ENCODE measurements around the gene RMDN2. TPM values are rescaled to one million over a fixed set of nuclear protein-coding genes. Genes with fewer than 3 reads are reported as not detected.
"Not testable (repeated sequence)": the region's sequence is repeated elsewhere in the genome, so short reads cannot be mapped to it uniquely, and the experiment has no call there.

Gene RMDN2
- total RNA-seq, 1 experiment from 2014 or later: 5.3 TPM

- H3K4me3 ChIP-seq: no peak overlapping the region
- no peaks in the 10 kb centered on the region for H3K27me3 ChIP-seq (ENCODE audit: insufficient read depth, low read depth)
- no peaks in the 10 kb centered on the region for H3K36me3 ChIP-seq (ENCODE audit: low read depth)
- POLR2A ChIA-PET (ENCODE audit: unreplicated experiment): no interaction called here
- H3K79me2 ChIP-seq (ENCODE audit: low read depth): no peaks in the 10 kb centered on the region
- no peaks in the 10 kb centered on the region for H3K9me2 ChIP-seq (ENCODE audit: insufficient read depth)
- no peaks in the 10 kb centered on the region for H3K4me1 ChIP-seq (replicated peaks; ENCODE audit: insufficient read depth)
- H3K9me3 ChIP-seq (ENCODE audit: insufficient read depth, low read depth): no peaks in the 10 kb centered on the region
- no peak overlapping the region for H3K27ac ChIP-seq
- CTCF ChIA-PET: no interaction called here
- intact Hi-C loops (cut with micrococcal nuclease; ENCODE audit: unreplicated experiment): no loop called here
- DNase-seq: no peak
- no peak overlapping the region for H3K4me2 ChIP-seq
- no peak overlapping the region for H2AFZ ChIP-seq
- BruUV-seq (replicated peaks): no TSS peak
- TF ChIP-seq CTCF (conservative IDR thresholded peaks at IDR 0.05) (no peak), EZH2 (IDR thresholded peaks at IDR 0.05; ENCODE audit: low read depth) (no peak)
- no peaks in the 10 kb centered on the region for H3F3A ChIP-seq (ENCODE audit: insufficient read depth, low read depth)
- no peaks in the 10 kb centered on the region for H4K20me1 ChIP-seq (ENCODE audit: insufficient read depth)
Observed at GRCh38 chr2:37947306-37947705, 22.2 kb downstream of the RMDN2 start.

DNA sequence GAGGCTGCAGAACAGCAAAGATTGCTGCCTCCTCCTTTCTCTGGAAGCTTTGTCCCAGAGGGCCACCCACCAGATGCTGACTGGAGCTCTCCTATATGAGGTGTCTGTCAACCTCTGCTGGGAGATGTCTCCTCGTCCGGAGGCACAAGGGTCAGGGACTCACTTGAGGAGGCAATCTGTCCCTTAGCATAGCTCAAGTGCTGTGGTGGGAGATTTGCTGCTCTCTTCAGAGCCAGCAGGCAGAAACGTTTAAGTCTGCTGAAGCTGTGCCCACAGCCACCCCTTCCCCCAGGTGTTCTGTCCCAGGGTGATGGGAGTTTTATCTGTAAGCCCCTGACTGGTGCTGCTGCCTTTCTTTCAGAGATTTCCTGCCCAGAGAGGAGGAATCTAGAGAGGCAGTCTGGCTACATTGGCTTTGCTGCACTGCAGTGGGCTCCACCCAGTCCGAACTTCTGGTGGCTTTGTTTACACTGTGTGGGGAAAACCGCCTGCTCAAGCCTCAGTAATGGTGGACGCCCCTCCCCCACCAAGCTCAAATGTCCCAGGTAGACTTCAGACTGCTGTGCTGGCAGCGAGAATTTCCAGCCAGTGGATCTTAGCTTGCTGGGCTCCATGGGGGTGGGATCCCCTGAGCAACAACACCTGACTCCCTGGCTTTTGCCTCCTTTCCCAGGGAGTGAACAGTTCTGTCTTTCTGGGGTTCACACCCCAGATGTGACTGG is 37.1 kb downstream of the RMDN2 start:
- POLR2A ChIA-PET (ENCODE audit: unreplicated experiment): interaction anchor here (0.9 kb wide), 1 partner anchor 1338 kb away, joined by 3 read pairs; no protein-coding TSS in a partner anchor
- H3K27me3 ChIP-seq (ENCODE audit: insufficient read depth, low read depth): not testable (repeated sequence)

DNA sequence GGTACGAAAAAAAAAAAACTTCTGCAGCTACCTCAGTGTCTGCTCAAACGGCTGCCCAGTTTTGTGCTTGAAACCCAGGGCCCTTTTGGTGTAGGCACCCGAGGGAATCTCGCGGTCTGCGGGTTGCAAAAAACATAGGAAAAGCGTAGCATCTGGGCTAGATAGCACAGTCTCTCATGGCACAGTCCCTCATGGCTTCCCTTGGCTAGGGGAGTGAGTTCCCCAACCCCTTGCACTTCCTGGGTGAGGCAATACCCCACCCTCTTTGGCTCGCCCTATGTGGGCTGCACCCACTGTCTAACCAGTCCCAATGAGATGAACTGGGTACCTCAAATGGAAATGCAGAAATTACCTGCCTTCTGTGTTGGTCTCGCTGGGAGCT is 37.6 kb downstream of the RMDN2 start:
- H3F3A ChIP-seq (ENCODE audit: insufficient read depth, low read depth); H3K9me3 ChIP-seq (ENCODE audit: insufficient read depth, low read depth); H2AFZ ChIP-seq; H3K36me3 ChIP-seq (ENCODE audit: low read depth); H3K9me2 ChIP-seq (ENCODE audit: insufficient read depth); H3K4me3 ChIP-seq; H3K27ac ChIP-seq; H3K79me2 ChIP-seq (ENCODE audit: low read depth); H4K20me1 ChIP-seq (ENCODE audit: insufficient read depth); H3K27me3 ChIP-seq (ENCODE audit: insufficient read depth, low read depth); BruUV-seq (replicated peaks); POLR2A ChIA-PET (ENCODE audit: unreplicated experiment): not testable (repeated sequence)
- intact Hi-C loops (cut with micrococcal nuclease; ENCODE audit: unreplicated experiment): loop anchor here (5.0 to 10.0 kb wide), 2 partner anchors 68 to 565 kb away; no protein-coding TSS in a partner anchor
- Histone ChIP-seq H3K4me1 (replicated peaks; ENCODE audit: insufficient read depth) (peaks cover 11% of the 10 kb centered on the region; the same call in 1 of the 2 replicates), H3K4me2 (peak overlapping the region; percentile 13; the same call in 1 of the 2 replicates)
- CTCF ChIA-PET: interaction anchor here (0.6 to 0.7 kb wide), 3 partner anchors 115 to 804 kb away, joined by 3 to 18 read pairs (median 7); no protein-coding TSS in a partner anchor
- peak in 1 of 2 experiments; percentile 7 for DNase-seq

More for the DNA sequence above, 37.1 kb downstream of the RMDN2 start:
- H4K20me1 ChIP-seq (ENCODE audit: insufficient read depth); H3K9me2 ChIP-seq (ENCODE audit: insufficient read depth); H3K36me3 ChIP-seq (ENCODE audit: low read depth); H3K79me2 ChIP-seq (ENCODE audit: low read depth); H2AFZ ChIP-seq; H3F3A ChIP-seq (ENCODE audit: insufficient read depth, low read depth); H3K27ac ChIP-seq; BruUV-seq (replicated peaks); H3K9me3 ChIP-seq (ENCODE audit: insufficient read depth, low read depth); H3K4me3 ChIP-seq: not testable (repeated sequence)
- CTCF ChIA-PET: interaction anchor here (0.6 kb wide), 1 partner anchor 68 kb away, joined by 3 read pairs; no protein-coding TSS in a partner anchor
- H3K4me1 ChIP-seq (replicated peaks; ENCODE audit: insufficient read depth): peaks cover 11% of the 10 kb centered on the region; the same call in 1 of the 2 replicates
- DNase-seq: peak in 1 of 2 experiments; percentile 70
- H3K4me2 ChIP-seq: peak overlapping the region; percentile 13; the same call in 1 of the 2 replicates
- intact Hi-C loops (cut with micrococcal nuclease; ENCODE audit: unreplicated experiment): loop anchor here (5.0 to 10.0 kb wide), 2 partner anchors 67 to 565 kb away; no protein-coding TSS in a partner anchor

DNA sequence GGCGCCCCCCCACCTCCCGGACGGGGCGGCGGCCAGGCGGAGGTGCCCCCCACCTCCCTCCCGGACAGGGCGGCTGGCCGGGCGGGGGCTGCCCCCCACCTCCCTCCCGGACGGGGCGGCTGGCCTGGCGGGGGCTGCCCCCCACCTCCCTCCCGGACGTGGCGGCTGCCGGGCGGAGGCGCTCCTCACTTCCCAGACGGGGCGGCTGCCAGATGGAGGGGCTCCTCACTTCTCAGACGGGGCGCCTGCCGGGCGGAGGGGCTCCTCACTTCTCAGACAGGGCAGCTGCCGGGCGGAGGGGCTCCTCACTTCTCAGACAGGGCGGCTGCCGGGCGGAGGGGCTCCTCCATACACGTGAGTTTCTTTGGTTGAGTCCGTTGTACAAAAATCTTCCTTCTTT is 38.8 kb downstream of the RMDN2 start:
- H3K4me3 ChIP-seq; H2AFZ ChIP-seq; H3K27ac ChIP-seq; H3K9me3 ChIP-seq (ENCODE audit: insufficient read depth, low read depth); H3K9me2 ChIP-seq (ENCODE audit: insufficient read depth); DNase-seq; H3K27me3 ChIP-seq (ENCODE audit: insufficient read depth, low read depth); H4K20me1 ChIP-seq (ENCODE audit: insufficient read depth); H3K36me3 ChIP-seq (ENCODE audit: low read depth); H3F3A ChIP-seq (ENCODE audit: insufficient read depth, low read depth); H3K79me2 ChIP-seq (ENCODE audit: low read depth); BruUV-seq (replicated peaks); CTCF ChIA-PET; POLR2A ChIA-PET (ENCODE audit: unreplicated experiment); H3K4me2 ChIP-seq: not testable (repeated sequence)
- intact Hi-C loops (cut with micrococcal nuclease; ENCODE audit: unreplicated experiment): loop anchor here (5.0 to 10.0 kb wide), 2 partner anchors 69 to 567 kb away; no protein-coding TSS in a partner anchor
- peaks cover 11% of the 10 kb centered on the region; the same call in 1 of the 2 replicates for H3K4me1 ChIP-seq (replicated peaks; ENCODE audit: insufficient read depth)
